ENCODE measurements around the gene SAMD10. TPM values are rescaled to one million over a fixed set of nuclear protein-coding genes. Genes with fewer than 3 reads are reported as not detected.

SAMD10 gene
- total and polyA plus RNA-seq, 4 donors = 0.74 to 3.4 (median 2.1) TPM

GRCh38 chr20:63951398-63952209 lies 27.8 kb downstream of the SAMD10 start:
- Histone ChIP-seq H3K9me3 (ENCODE audit: control insufficient read depth in 4 of 4, low read length in 3 of 4) (no peaks in the 10 kb centered on the region), H3K4me1 (ENCODE audit: control insufficient read depth in 4 of 4, insufficient read depth in 4 of 4, low read length in 3 of 4) (peaks cover 24 to 79% (median 66%) of the 10 kb centered on the region in 4 donors), H3K9ac (ENCODE audit: low read depth in 1 of 2, low read length in 2 of 2) (no peak overlapping the region), H3K36me3 (ENCODE audit: control insufficient read depth in 4 of 4, insufficient read depth in 3 of 4, low read depth in 1 of 4, low read length in 3 of 4) (peaks cover 0 to 2% (median 0%) of the 10 kb centered on the region in 4 donors), H3K4me3 (ENCODE audit: low read depth in 1 of 3, low read length in 3 of 3) (no peak overlapping the region), H3K27me3 (ENCODE audit: control insufficient read depth in 4 of 4, insufficient read depth in 4 of 4, low read length in 3 of 4) (no peaks in the 10 kb centered on the region), H3K27ac (ENCODE audit: low read depth in 1 of 2, low read length in 2 of 2) (peak overlapping the region in 1 of 2 donors; percentile 39)
- 60% methylated on average over 17 of the region's 17 CpGs for WGBS
- TF ChIP-seq GABPA (IDR thresholded peaks at IDR 0.05 in 1 of 2, conservative IDR thresholded peaks at IDR 0.05 in 1 of 2) (no peak), SP1 (IDR thresholded peaks at IDR 0.05) (no peak), JUND (IDR thresholded peaks at IDR 0.05) (no peak), HNF4A (conservative IDR thresholded peaks at IDR 0.05) (peak in 1 of 2 donors; percentile 55), HNF4G (IDR thresholded peaks at IDR 0.05) (no peak), RXRA (IDR thresholded peaks at IDR 0.05) (peak in 1 of 2 donors; percentile 25)
- TF ChIP-seq, protein P1, sequence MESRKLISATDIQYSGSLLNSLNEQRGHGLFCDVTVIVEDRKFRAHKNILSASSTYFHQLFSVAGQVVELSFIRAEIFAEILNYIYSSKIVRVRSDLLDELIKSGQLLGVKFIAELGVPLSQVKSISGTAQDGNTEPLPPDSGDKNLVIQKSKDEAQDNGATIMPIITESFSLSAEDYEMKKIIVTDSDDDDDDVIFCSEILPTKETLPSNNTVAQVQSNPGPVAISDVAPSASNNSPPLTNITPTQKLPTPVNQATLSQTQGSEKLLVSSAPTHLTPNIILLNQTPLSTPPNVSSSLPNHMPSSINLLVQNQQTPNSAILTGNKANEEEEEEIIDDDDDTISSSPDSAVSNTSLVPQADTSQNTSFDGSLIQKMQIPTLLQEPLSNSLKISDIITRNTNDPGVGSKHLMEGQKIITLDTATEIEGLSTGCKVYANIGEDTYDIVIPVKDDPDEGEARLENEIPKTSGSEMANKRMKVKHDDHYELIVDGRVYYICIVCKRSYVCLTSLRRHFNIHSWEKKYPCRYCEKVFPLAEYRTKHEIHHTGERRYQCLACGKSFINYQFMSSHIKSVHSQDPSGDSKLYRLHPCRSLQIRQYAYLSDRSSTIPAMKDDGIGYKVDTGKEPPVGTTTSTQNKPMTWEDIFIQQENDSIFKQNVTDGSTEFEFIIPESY (IDR thresholded peaks at IDR 0.05) = no peak
- no peak for DNase-seq (ENCODE audit: low spot score)

GRCh38 chr20:63950701-63951397 lies 28.6 kb downstream of the SAMD10 start:
- peaks cover 0 to 3% (median 0%) of the 10 kb centered on the region in 4 donors for H3K36me3 ChIP-seq (ENCODE audit: control insufficient read depth in 4 of 4, insufficient read depth in 3 of 4, low read depth in 1 of 4, low read length in 3 of 4)
- H3K27ac ChIP-seq (ENCODE audit: low read depth in 1 of 2, low read length in 2 of 2) = peak overlapping the region in 1 of 2 donors; percentile 12
- H3K27me3 ChIP-seq (ENCODE audit: control insufficient read depth in 4 of 4, insufficient read depth in 4 of 4, low read length in 3 of 4) = no peaks in the 10 kb centered on the region
- WGBS = 82% methylated on average over 20 of the region's 20 CpGs
- TF ChIP-seq RAD21 (IDR thresholded peaks at IDR 0.05) = no peak
- no peak for TF ChIP-seq RXRA (IDR thresholded peaks at IDR 0.05)
- no peak for TF ChIP-seq ATF3 (IDR thresholded peaks at IDR 0.05)
- TF ChIP-seq NR2F2 (IDR thresholded peaks at IDR 0.05) = no peak
- TF ChIP-seq, protein P2, sequence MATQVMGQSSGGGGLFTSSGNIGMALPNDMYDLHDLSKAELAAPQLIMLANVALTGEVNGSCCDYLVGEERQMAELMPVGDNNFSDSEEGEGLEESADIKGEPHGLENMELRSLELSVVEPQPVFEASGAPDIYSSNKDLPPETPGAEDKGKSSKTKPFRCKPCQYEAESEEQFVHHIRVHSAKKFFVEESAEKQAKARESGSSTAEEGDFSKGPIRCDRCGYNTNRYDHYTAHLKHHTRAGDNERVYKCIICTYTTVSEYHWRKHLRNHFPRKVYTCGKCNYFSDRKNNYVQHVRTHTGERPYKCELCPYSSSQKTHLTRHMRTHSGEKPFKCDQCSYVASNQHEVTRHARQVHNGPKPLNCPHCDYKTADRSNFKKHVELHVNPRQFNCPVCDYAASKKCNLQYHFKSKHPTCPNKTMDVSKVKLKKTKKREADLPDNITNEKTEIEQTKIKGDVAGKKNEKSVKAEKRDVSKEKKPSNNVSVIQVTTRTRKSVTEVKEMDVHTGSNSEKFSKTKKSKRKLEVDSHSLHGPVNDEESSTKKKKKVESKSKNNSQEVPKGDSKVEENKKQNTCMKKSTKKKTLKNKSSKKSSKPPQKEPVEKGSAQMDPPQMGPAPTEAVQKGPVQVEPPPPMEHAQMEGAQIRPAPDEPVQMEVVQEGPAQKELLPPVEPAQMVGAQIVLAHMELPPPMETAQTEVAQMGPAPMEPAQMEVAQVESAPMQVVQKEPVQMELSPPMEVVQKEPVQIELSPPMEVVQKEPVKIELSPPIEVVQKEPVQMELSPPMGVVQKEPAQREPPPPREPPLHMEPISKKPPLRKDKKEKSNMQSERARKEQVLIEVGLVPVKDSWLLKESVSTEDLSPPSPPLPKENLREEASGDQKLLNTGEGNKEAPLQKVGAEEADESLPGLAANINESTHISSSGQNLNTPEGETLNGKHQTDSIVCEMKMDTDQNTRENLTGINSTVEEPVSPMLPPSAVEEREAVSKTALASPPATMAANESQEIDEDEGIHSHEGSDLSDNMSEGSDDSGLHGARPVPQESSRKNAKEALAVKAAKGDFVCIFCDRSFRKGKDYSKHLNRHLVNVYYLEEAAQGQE (IDR thresholded peaks at IDR 0.05) = no peak
- TF ChIP-seq FOXA2 (IDR thresholded peaks at IDR 0.05) = no peak
- TF ChIP-seq CTCF (IDR thresholded peaks at IDR 0.05; ENCODE audit: low read depth, low read length, missing input control) = no peak
- TF ChIP-seq HNF4G (IDR thresholded peaks at IDR 0.05) = no peak
- TF ChIP-seq FOXA1 (IDR thresholded peaks at IDR 0.05) = no peak
- TF ChIP-seq EGR1 (IDR thresholded peaks at IDR 0.05; ENCODE audit: low read depth in 2 of 2) = no peak
- no peak overlapping the region for H3K9ac ChIP-seq (ENCODE audit: low read depth in 1 of 2, low read length in 2 of 2)
- no peaks in the 10 kb centered on the region for H3K9me3 ChIP-seq (ENCODE audit: control insufficient read depth in 4 of 4, low read length in 3 of 4)
- H3K4me1 ChIP-seq (ENCODE audit: control insufficient read depth in 4 of 4, insufficient read depth in 4 of 4, low read length in 3 of 4) = peaks cover 24 to 77% (median 64%) of the 10 kb centered on the region in 4 donors
- no peak for DNase-seq (ENCODE audit: low spot score)
- H3K4me3 ChIP-seq (ENCODE audit: low read depth in 1 of 3, low read length in 3 of 3) = no peak overlapping the region
